ENCODE results near the gene PDE4D. TPM values are rescaled to one million over a fixed set of nuclear protein-coding genes. Genes with fewer than 3 reads are reported as not detected.

The PDE4D gene
- total and polyA plus RNA-seq, 2 donors (not counting 1 experiment from before 2014, with no cell fraction given): 14.9 to 171 TPM

- H3K27ac ChIP-seq (ENCODE audit: low read length in 2 of 2): no peak overlapping the region
- ChIA-PET CTCF (interaction anchor here (0.5 kb wide), 1 partner anchor 449 kb away, joined by 3 read pairs; no protein-coding TSS in a partner anchor), POLR2A (no interaction called here)
- WGBS (ENCODE audit: insufficient coverage): no CpG with 5 or more reads among the region's 1 CpG
- Mint-ChIP-seq H3K4me3 (no peak overlapping the region), H3K4me1 (no peaks in the 10 kb centered on the region), H3K9me3 (ENCODE audit: insufficient read depth) (no peaks in the 10 kb centered on the region), H3K27ac (no peak overlapping the region), H3K27me3 (peaks cover 7% of the 10 kb centered on the region)
- H3K79me2 ChIP-seq (ENCODE audit: control insufficient read depth, insufficient read depth, low read length): no peaks in the 10 kb centered on the region
- no peaks in the 10 kb centered on the region for H3K36me3 ChIP-seq (replicated peaks in 1 of 2; ENCODE audit: control extremely low read depth in 1 of 2, control insufficient read depth in 1 of 2, extremely low read depth in 1 of 2, insufficient read depth in 2 of 2, low read length in 1 of 2)
- H3K27me3 ChIP-seq (replicated peaks in 1 of 4; ENCODE audit: control extremely low read depth in 1 of 4, control insufficient read depth in 3 of 4, insufficient read depth in 4 of 4, low read length in 3 of 4): no peaks in the 10 kb centered on the region
- ATAC-seq (ENCODE audit: low read depth) (no peak), DNase-seq (no peak)
- no peak overlapping the region for H3K4me3 ChIP-seq (ENCODE audit: control extremely low read depth in 1 of 5, extremely low read depth in 1 of 5, insufficient read depth in 1 of 5, low read depth in 2 of 5, low read length in 4 of 5)
- H3K9me3 ChIP-seq (ENCODE audit: control extremely low read depth in 1 of 3, control insufficient read depth in 2 of 3, insufficient read depth in 1 of 3, low read length in 2 of 3): no peaks in the 10 kb centered on the region
- TF ChIP-seq EZH2 (IDR thresholded peaks at IDR 0.05; ENCODE audit: borderline replicate concordance, insufficient read depth, low read depth, low read length, poor library complexity, severe bottlenecking): no peak
- TF ChIP-seq CTCF (IDR thresholded peaks at IDR 0.05): no peak
- H3K4me2 ChIP-seq (replicated peaks; ENCODE audit: low read depth, low read length, poor library complexity, severe bottlenecking): no peak overlapping the region
- no peak overlapping the region for H2AFZ ChIP-seq (ENCODE audit: insufficient read depth, low read depth, low read length, poor library complexity, severe bottlenecking)
- intact Hi-C loops (cut with micrococcal nuclease): no loop called here
- no peak overlapping the region for H3K9ac ChIP-seq (ENCODE audit: low read length)
- H4K20me1 ChIP-seq (ENCODE audit: control insufficient read depth, insufficient read depth, low read length, poor library complexity, severe bottlenecking): no peaks in the 10 kb centered on the region
- no peaks in the 10 kb centered on the region for H3K4me1 ChIP-seq (ENCODE audit: control insufficient read depth in 2 of 2, insufficient read depth in 2 of 2, low read length in 2 of 2)
These were observed 807.5 kb downstream of the PDE4D start for GRCh38 chr5:59086024-59086423.

- POLR2A ChIA-PET: no interaction called here
These were observed 811.8 kb downstream of the PDE4D start for GRCh38 chr5:59081693-59082092.

More at GRCh38 chr5:59081693-59082092, 811.8 kb downstream of the PDE4D start:
- CTCF ChIA-PET: no interaction called here
- H3K27ac ChIP-seq (ENCODE audit: low read length in 2 of 2): no peak overlapping the region
- peaks cover 5% of the 10 kb centered on the region for H3K27me3 Mint-ChIP-seq
- intact Hi-C loops (cut with micrococcal nuclease): no loop called here
- H3K27ac Mint-ChIP-seq: no peak overlapping the region
- TF ChIP-seq EZH2 (IDR thresholded peaks at IDR 0.05; ENCODE audit: borderline replicate concordance, insufficient read depth, low read depth, low read length, poor library complexity, severe bottlenecking): no peak
- no peak for TF ChIP-seq CTCF (IDR thresholded peaks at IDR 0.05)
- DNase-seq (no peak), ATAC-seq (ENCODE audit: low read depth) (no peak)
- H3K79me2 ChIP-seq (ENCODE audit: control insufficient read depth, insufficient read depth, low read length): no peaks in the 10 kb centered on the region
- H3K4me1 ChIP-seq (ENCODE audit: control insufficient read depth in 2 of 2, insufficient read depth in 2 of 2, low read length in 2 of 2): no peaks in the 10 kb centered on the region
- no peaks in the 10 kb centered on the region for H4K20me1 ChIP-seq (ENCODE audit: control insufficient read depth, insufficient read depth, low read length, poor library complexity, severe bottlenecking)
- no peaks in the 10 kb centered on the region for H3K9me3 Mint-ChIP-seq (ENCODE audit: insufficient read depth)
- no peak overlapping the region for H3K4me2 ChIP-seq (replicated peaks; ENCODE audit: low read depth, low read length, poor library complexity, severe bottlenecking)
- H3K4me1 Mint-ChIP-seq: no peaks in the 10 kb centered on the region
- no peak overlapping the region for H2AFZ ChIP-seq (ENCODE audit: insufficient read depth, low read depth, low read length, poor library complexity, severe bottlenecking)
- no peak overlapping the region for H3K4me3 ChIP-seq (ENCODE audit: control extremely low read depth in 1 of 5, extremely low read depth in 1 of 5, insufficient read depth in 1 of 5, low read depth in 2 of 5, low read length in 4 of 5)
- H3K36me3 ChIP-seq (replicated peaks in 1 of 2; ENCODE audit: control extremely low read depth in 1 of 2, control insufficient read depth in 1 of 2, extremely low read depth in 1 of 2, insufficient read depth in 2 of 2, low read length in 1 of 2): no peaks in the 10 kb centered on the region
- H3K9ac ChIP-seq (ENCODE audit: low read length): no peak overlapping the region
- no peak overlapping the region for H3K4me3 Mint-ChIP-seq
- WGBS (ENCODE audit: insufficient coverage): no CpG with 5 or more reads among the region's 1 CpG
- H3K9me3 ChIP-seq (ENCODE audit: control extremely low read depth in 1 of 3, control insufficient read depth in 2 of 3, insufficient read depth in 1 of 3, low read length in 2 of 3): no peaks in the 10 kb centered on the region
- no peaks in the 10 kb centered on the region for H3K27me3 ChIP-seq (replicated peaks in 1 of 4; ENCODE audit: control extremely low read depth in 1 of 4, control insufficient read depth in 3 of 4, insufficient read depth in 4 of 4, low read length in 3 of 4)
